DMS153 treated with DMSO at 0.1 percent for 48 hours (cell line): ENCODE measurements around the gene EHD3.
A peak's percentile ranks its signal among the peaks of the same experiment; 100 is the strongest.

ENCODE experiments used
- DNase-seq: peaks from one replicate; lab custom pipeline; 2025; ENCODE audit not compliant: unreplicated experiment; lab: John Stamatoyannopoulos, UW

EHD3 gene

DNA sequence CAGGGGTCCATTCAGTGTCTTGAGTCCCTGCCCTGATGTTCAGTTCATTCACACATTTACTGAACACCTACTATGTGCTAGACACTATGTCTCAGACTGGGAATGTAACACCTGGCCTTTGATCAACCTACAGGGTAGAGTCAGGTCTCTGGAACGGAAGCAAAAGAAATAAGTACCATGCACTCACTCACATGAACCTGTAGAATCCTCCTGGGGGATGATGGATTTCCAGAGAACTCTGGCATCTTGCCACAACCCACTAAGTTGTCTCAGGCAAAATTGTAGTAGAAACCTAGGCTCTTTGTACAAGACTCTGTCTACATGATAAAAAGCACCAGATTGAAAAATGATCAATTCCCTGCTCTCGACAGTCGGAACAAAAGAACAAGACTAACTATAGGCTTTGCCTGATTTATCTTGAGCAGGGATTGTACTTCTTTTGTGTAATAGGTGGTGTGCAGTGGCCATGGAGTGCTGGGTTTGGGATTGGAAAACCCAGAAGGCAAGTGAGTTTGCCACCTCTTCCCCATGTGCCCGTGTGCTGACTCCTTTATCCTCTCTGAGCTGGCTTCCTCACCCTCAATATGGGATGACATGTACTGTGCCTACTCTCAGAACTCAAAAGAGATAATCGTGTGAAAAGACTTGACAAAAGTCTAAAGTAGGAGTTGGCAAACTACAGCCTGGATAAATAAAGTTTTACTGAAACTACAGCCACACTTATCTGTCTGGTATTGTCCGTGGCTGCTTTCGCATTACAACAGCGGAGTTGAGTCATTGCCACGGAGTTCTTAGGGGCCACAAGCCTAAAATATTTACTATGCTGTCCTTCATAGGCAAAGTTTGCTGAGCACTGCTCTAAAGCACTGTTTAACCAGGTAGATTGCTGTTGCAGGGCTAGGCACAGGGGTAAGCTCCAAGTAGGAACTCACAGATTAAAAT lies 21.0 kb upstream of the EHD3 start:
- no peak for DNase-seq

DNA sequence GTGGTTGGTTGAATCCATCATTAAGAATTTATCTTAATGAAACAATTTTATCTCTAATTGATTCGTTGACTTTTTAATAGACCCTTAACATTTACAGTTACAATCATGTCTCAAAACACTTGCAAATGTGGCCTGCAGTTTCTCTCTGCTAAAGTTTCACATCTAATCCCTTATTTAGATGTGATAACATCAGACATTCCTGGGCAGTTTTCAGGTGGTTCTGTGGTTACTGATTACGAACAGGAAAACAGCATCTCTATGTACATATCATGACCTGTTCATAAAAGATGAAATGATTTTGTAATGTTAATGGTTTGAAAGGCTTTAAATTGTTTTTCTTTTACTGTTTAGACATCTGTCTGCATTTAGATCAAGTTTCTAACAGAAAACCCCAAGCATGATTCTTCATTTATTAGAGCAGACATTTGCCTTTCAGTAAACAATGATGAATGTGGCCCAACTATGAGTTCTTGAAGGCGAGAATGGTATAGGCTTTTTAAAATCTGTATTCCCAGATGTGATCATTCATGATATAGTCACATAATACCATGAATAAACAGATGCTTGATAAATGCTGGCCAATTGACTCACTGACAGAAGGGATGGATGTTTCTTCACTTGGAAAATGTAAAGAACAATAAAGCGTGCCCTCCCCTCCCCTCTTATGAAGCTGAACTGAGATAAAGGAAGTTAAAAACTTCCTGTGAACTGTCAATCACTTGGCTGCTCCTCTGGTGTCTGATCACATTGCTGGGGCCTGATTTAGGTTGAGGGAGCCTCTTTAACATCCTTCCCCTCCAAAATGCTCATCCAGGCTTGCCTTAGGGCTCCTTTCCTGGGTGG lies 20.1 kb upstream of the EHD3 start:
- no peak for DNase-seq

DNA sequence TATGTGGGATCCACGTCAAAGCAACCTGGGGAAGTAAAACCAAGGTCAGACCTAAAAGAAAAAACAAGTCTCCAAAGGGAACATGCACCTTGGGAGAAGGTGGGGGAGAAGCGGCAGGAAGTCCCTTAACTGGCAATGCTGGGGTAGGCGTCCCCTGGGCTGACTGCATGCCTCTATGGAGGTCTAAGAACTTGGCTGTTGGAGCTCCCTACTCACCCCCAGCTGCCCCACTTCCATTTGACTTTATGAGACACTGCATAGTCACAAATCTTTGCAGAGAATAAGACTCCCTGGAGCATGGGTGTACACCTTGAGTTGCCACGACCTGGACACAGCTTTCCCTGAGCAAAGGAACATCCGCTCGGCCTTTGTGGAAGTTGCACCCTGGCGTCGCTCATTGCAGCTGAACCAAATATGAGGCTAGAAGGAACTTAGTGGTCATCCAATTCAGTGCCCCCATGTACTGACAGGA lies 19.5 kb upstream of the EHD3 start:
- no peak for DNase-seq

DNA sequence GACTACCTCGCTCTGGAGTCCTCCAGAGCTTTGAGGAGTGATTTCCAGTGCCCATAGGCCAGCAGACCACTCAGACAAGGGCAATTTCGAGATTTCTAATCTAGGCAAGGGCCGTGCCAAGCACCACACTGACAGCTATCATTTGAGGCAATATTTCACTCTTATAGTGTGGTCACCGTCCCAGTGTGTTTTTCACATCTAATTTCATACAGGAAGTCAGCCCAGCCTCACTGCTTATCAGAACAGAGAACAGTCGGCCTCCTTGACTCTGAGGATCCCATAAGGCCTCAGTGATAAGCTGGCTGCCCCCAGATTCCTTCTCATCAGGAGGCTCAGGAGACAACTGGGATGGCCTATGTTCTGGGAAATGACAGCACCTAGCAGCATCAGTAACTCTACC lies 17.2 kb upstream of the EHD3 start:
- no peak for DNase-seq

DNA sequence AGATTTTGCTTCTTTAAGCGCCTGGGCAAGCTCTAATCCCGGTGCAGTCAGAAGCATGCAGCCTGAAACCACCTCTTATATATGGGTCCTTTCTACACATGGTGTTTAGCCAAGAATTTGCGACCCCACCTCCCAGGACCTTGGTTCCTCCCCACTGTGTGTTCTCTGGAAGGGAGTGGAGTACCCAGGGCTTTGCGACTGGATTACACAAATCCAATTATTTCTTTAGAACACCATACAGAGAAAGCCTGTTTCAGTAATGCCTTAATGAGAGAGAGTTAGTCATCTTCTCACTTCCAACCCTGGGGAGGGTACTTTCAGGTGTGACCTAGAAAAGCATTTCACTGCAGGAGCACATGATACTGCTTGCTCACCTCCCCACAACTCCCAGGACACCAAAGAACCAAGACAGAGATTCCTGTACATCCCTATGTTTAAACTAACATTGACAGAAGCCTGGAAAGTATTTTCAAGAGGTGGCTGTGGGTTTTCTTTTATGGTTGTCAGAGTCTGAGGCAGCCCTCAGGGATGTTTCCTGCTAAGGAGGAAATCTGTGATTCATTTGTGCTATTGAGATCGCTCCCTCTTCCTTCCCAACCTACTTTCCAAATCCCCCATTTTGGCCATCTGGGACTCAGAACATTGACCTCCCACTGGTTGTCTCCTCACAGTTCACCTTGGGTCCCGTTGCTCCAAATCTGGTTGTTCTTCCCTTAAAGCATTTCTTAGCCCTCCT lies 16.3 kb upstream of the EHD3 start, which contains the start of gene CAPN14:
TSS of gene CAPN14 (minus strand) at position 51 of the 736 bp plus-strand sequence. CDS start 12,068 bp downstream, outside the sequence.
- DNase-seq, result no peak

DNA sequence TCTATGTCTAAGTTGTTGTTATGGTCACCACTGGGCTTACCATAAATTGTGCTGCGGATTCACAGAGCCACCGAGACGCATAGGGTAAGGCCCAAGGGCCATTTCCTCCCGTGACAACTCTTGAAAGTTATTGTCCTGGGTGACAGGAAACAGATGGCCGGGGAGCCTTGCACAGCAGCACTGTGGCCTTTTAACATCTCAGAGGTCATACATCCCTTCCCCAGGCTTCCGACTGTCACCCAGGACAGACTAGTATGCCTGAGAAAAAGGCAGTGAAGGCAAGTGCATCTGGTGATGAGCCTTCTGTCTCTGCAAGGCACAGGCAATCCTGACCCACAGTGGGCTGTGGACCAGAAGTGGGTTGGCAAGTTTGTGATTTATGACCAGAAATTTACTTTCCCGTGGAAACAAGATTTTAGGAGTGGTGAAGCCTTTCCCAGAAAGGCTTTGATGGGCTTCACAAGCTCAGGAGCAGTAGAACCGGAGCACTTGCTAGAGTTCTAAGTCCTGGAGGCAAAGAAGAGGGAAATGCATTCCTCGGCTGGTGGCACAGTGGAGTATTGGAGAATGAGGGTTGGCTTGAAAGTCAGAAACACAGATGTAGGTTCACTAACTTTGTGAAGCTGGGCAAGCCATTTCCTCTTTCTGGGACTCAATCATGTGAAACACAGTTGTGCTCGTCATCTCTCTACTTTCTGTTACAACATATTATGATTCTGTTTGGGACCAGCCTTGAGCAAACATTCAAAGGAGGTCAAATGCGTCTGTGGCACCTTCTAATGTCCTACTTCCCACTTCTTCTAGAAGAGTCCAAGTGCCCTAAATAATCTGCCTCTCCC lies 14.6 kb upstream of the EHD3 start:
- no peak for DNase-seq

DNA sequence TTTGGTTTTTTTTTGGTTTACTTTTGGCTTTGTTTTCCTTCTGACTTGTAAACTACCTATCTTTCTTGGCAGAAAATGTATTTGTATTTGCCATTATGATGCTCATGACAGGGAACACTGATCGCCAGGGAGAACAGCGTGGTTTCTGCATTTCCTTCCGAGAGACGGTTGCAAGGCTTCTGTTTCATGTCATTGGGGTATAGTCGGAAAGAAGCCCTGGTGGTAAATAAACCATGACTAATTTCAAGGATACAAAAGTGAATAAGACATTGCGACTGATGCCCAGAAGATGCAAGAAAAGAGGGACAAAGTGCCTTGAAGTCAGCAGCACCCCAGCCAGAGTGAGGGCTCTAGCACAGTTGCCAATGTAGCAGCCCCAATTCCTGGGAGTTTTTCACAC lies 12.4 kb upstream of the EHD3 start:
- no peak for DNase-seq

DNA sequence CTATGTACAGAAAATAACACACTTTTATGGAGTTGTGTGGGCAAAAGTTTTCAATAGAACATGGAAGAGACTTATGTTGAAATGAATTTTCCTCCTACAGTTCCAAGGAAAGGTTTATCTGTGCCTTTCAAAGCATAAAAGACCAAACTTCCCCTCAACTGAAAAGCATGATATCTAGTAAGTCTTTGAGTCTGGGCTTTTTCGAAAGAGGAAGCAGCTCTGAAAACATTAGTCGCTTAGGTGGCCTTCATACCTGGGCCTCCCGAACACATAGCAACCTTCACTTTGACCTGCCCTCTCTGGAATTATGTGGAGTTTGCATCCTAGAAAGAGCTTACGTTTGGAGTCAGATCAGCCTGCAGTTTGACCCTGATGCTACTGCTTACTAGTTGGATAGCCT lies 11.9 kb upstream of the EHD3 start:
- no peak for DNase-seq

DNA sequence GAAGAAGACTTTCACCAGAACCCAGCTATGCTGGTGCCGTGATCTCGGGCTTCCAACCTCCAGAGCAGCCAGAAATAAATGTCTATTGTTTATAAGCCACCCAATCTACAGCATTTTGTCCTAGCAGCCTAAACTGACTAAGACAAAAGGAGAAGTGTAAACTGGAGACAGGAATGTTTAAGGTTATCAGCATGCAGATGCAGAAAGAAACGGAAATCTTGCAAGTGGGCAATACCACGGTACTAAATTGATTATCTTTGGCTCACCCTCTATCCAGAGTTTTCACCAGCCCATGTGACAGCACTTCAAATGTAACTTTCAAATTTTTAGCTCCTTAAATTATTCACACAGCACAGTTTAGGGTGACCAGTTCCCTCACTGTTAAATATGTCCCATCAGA lies 10.9 kb upstream of the EHD3 start:
- DNase-seq, result no peak

DNA sequence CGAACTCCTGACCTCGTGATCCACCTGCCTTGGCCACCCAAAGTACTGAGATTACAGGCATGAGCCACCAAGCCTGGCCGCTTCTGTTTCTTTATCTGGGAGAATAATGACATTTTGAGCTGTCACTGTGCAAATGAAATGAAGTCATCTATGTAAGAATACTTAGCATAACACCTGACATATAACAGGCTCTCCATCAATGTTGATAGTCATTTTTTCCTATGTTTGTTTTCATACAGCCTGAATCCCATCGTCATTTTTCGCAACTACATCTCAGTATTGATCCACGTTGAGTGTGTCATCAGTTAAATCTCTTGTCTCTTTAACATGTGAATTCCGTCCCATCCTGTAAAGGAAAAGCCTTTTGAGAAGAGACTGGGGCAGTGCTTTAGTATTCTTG lies 10.2 kb upstream of the EHD3 start:
- DNase-seq, result no peak

DNA sequence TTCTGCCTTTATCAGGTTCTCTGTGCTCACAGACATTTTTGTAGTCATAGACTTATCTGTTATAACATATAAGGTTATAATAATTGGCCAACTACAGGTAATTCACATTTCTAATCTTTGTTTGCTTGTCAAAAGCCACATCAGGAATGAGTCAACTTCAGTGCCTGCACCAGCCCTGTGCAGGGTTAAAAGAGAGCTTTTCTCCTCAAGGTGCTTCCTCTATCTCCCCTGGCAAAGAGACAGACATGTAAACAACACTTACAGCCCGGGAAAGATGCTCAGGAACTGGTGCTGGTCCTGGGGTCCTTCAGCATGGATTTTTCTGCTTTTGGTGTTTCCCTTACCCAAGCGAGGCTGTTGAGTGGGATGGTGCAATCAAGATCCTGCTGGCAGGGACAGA lies 7.7 kb upstream of the EHD3 start:
- no peak for DNase-seq

DNA sequence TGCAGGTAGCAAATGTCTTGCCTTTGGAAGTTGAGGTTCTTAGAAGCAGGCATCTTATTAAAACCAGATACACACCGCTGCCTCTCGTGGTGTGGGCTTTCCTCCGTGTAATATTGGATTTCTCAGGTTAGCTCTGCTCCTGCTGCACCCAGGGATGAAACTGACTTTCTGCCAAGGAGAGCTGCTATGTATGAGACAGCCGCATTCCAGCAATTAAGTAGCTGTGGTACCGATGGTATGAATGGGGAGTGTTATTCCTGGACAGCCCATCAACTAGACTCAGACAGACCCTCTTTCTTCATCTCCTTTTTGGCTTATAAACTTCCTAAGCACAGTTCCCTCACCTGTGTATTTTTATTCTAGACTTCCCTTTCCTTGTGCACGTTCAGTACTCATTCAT lies 6.8 kb upstream of the EHD3 start:
- no peak for DNase-seq

DNA sequence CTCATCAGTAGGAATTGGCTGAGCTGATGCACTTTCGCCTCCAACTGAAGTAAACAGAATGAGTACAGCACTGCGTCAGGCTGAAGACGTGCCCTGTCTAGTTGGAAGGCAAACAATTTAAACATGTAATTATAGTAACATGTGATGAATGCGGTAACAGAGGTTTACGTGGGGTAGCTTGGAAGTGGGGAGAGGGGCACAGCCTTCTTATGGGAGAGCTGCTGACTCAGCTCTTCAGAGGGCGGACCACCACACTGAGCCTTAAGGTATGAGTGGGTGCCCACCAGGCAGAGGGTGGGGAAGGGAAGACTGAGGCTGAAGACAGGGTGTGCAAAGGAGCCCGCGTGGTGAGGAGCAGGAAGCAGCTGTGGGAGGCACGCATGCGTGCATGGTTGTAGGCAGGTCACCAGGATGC lies 6.2 kb upstream of the EHD3 start:
- DNase-seq, result no peak

DNA sequence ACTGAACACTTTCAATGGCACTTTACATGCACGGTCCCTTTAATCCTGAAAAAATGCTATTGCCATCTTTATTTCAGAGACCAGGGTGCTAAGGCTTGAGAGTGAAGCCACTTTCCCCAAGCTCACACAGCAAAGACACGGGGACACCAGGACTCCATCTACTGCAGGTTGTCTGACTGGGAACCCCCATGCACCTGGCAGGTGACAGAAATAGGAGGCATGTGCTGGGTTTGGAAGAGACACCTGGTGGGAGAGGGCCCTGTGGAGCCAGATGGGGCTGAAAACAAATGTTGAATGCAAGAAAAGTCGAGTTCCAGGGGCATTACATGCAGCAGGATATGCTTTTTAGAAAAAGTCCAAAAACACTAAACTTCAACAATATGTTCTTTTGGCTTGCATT lies 5.2 kb upstream of the EHD3 start:
- DNase-seq, result no peak

DNA sequence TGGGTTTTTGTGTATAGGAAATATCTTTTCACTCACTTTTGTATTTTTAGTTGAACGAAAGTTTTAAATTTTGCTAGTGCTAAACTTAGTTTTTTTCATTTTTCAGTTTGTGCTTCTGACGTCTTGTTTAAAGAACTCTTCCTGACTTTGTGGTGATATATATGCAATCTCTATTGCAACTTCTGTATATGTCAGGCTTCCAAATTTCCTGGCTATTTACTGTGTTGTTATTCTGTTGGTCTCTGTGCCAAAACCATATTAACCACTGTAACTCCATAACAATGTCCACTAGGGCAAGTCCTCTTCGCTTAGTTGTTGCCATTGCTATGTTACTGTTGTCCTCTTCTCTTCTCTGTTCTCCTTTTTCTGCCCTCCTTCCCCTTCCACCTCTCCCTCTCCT lies 3.2 kb upstream of the EHD3 start:
- DNase-seq, result no peak

DNA sequence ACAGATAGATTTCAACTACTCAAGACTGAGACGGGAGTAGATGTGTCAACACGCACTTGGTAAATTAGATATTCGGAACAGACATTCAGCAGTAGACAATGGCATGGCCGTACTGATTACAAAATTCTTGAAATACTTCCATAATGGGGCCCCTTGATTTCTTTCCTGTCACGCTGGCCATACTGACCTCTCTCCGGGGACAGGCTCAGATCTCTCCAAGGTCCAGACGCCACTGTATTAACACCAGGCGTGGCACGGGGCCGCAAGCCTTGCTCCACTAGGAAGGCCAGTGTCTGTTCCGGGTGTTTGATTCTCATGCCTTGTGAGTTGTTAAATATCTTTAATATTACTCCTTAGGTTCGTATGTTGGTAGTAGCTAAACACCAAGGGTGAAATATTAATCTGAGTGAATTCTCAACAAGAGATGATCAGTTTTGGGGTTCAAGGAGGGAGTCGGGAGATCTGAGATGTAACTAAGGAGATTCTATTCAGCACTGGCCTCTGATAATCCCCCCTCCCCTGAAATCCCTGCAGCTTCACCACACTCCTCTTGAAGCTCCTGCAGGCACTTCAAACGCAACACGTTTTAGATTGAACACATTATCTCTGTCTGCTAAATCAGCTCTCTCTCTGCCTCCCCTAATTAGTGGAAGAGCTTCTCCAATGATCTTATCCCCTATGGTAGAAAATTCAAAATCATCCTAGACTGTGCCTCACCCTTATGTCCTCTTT lies 2.2 kb upstream of the EHD3 start:
- DNase-seq, result no peak

DNA sequence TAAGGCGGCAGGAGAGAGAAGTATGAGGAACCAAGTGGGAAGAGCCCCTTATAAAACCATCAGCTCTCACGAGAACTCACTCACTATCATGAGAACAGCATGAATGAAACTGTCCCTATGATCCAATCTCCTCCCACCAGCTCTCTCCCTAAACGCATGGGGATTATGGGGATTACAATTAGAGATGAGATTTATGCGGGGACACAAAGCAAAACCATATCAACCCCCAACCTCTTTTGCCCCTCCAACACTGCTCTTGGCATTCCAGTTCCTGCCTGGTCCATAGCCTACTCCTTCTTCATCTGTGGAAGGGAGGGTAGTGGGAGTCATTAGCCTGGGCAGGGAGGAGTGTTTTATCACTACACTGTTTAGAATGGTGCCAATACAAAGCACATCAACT lies 1.4 kb upstream of the EHD3 start:
- DNase-seq, result no peak

DNA sequence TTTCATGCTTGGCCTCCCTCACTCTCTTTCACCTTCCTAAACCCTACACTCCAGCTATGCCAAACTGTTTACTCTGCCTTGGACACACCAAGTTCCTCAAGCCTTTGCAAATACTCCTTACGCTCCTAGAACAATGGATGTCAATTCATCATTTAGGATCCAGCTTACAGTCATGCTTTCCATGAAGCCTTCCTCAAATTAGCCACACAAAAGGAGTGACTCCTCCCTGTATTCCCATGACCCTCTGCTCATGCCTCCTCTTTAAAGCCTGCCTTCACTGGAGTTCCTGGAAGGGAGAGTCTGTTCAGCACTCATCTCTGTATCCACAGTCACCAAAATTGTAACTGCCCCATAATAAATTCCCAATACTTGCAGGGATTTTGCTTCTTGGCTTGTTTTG lies 721 bp upstream of the EHD3 start:
- DNase-seq, result peak; percentile 15

DNA sequence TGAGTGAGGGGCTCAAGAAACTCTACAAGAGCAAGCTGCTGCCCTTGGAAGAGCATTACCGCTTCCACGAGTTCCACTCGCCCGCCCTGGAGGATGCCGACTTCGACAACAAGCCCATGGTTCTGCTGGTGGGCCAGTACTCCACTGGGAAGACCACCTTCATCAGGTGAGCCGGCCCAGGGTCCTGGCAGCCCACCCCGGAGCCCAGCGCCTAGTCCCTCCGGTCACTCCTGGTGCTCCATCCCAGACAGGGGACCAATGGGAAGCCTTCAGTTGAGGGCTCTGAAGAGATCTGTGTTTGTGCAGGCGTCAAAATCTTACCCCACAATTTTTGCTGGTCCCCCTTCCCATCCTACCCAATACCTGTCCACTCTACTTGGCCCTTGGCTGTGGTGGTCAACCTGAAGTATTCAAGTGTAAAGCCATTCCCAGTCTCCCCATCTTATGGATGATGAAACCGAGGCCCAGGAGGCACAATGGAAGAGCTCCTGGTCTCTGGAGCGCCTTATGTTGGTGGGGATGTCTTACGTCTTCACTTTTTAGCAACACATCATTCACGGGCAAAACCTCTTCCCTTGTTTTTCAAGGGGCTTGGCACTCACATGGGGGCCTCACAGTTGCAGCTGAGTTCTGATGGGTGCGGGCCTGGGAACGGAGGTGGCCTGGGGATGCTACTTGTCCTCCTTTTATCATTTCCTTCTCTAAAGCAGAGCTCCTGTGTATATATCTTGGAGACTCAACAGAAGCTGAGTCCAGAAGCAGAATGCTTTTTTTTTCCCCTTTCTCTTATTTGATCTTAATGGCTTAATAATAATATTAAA lies 941 bp downstream of the EHD3 start:
- no peak for DNase-seq
